Activated naive CD8-positive, alpha-beta T cell treated with anti-CD3 and anti-CD28 coated beads, Interleukin-2, amount 50 U/mL, for 16 hours (primary cell): ENCODE data around the gene MFSD12.

Experiments used
- DNase-seq: peaks from one replicate; pipeline ENCODE4 v3.0.0-alpha.2; 2020; ENCODE audit warnings: low read depth, low spot score

Gene MFSD12

GRCh38 chr19:3557461-3558248, at the start of gene MFSD12:
Gene MFSD12, minus strand, starts transcription at chr19:3557586. Its CDS starts 183 bp downstream, at chr19:3557403.
- DNase-seq, result peak; percentile 94

- DNase-seq, result peak; percentile 41
Observed at GRCh38 chr19:3606690-3607289, 49.4 kb upstream of the MFSD12 start, which contains the start of gene TBXA2R. Gene TBXA2R, minus strand, starts transcription at chr19:3606875. Its CDS starts 6,241 bp downstream, at chr19:3600634.

- DNase-seq, result no peak
Observed at GRCh38 chr19:3606174-3606689, 48.8 kb upstream of the MFSD12 start.

GRCh38 chr19:3605770-3606169, 48.4 kb upstream of the MFSD12 start:
- DNase-seq, result no peak

GRCh38 chr19:3605361-3605760, 48.0 kb upstream of the MFSD12 start:
- no peak for DNase-seq

- no peak for DNase-seq
Observed at GRCh38 chr19:3604987-3605343, 47.6 kb upstream of the MFSD12 start.

- DNase-seq, result no peak
Observed at GRCh38 chr19:3604227-3604986, 47.0 kb upstream of the MFSD12 start.

GRCh38 chr19:3603121-3603811, 45.9 kb upstream of the MFSD12 start:
- DNase-seq, result no peak

GRCh38 chr19:3601021-3601420, 43.6 kb upstream of the MFSD12 start:
- no peak for DNase-seq

- DNase-seq, result no peak
Observed at GRCh38 chr19:3599776-3600187, 42.4 kb upstream of the MFSD12 start.

GRCh38 chr19:3595521-3596061, 38.2 kb upstream of the MFSD12 start:
- DNase-seq, result no peak

- no peak for DNase-seq
Observed at GRCh38 chr19:3593156-3593555, 35.8 kb upstream of the MFSD12 start.

- no peak for DNase-seq
Observed at GRCh38 chr19:3591876-3592613, 34.7 kb upstream of the MFSD12 start.

- DNase-seq, result no peak
Observed at GRCh38 chr19:3590991-3591659, 33.7 kb upstream of the MFSD12 start.

- DNase-seq, result no peak
Observed at GRCh38 chr19:3589949-3590348, 32.6 kb upstream of the MFSD12 start.

GRCh38 chr19:3589439-3589838, 32.1 kb upstream of the MFSD12 start:
- no peak for DNase-seq

GRCh38 chr19:3586707-3587346, 29.4 kb upstream of the MFSD12 start:
- no peak for DNase-seq

GRCh38 chr19:3586127-3586626, 28.8 kb upstream of the MFSD12 start:
- DNase-seq, result no peak
